K562 (cell line): ENCODE measurements around the gene ABHD5. TPM values are rescaled to one million over a fixed set of nuclear protein-coding genes. Genes with fewer than 3 reads are reported as not detected.
A peak's percentile ranks its signal among the peaks of the same experiment; 100 is the strongest.

Source experiments
- ATAC-seq: fragments of 200-7000 bp; cut with Tn5 transposase; 3 replicates; pipeline ENCODE4 v1.9.1; 2020; ENCODE audit warnings: moderate library complexity
- BruUV-seq: library from RNA; stranded (reverse); fragments of 400-500 nt; replicated peaks from 2 replicates; lab custom pipeline; 2021; lab: Mats Ljungman, UMichigan
- CTCF ChIA-PET: fragments of 300-600 bp; formaldehyde crosslinking; extraction: SDS; loops from one replicate; lab custom pipeline; 2021; ENCODE audit warnings: low intra/inter-chr PET ratio; lab: Yijun Ruan, JAX
- POLR2A ChIA-PET: fragments of 300-600, 350-650 bp; sonication (Branson Sonifier 250); formaldehyde crosslinking; extraction: SDS; loops from one replicate; lab custom pipeline; 2021; ENCODE audit warnings: antibody characterized with exemption, inconsistent platforms; lab: Yijun Ruan, JAX
- DNase-seq, 4 experiments: peaks; one replicate each; pipeline versions ENCODE4 v3.0.0 to v3.0.0-alpha.2; 2011 to 2018; ENCODE audit warnings: low spot score in 3 of 4, mixed read lengths in 3 of 4; ENCODE audit errors: extremely low read depth in 1 of 4
- FAIRE-seq: peaks from 2 replicates; lab custom pipeline; 2011; peaks lifted over from hg19 to GRCh38; lab: Jason Lieb, UNC
- H2AFZ ChIP-seq: 2 replicates; pipeline ENCODE4 v1.6.0; 2011; ENCODE audit warnings: low read depth, low read length, control low read depth, inconsistent platforms
- H3K27ac ChIP-seq: fragments of 200-600 bp; 3 replicates; pipeline ENCODE4 v1.8.0; 2011; ENCODE audit warnings: low read depth, mild to moderate bottlenecking, control low read depth, inconsistent platforms, low read length, moderate library complexity, mixed read lengths; ENCODE audit errors: extremely low read depth
- H3K27me3 ChIP-seq, 2 experiments: fragments of 300-600 bp in 1 of 2; 2 replicates in 1 of 2; 3 replicates in 1 of 2; pipeline versions ENCODE4 v1.6.0 to v1.8.0; 2011; ENCODE audit warnings: inconsistent platforms in 2 of 2, low read length in 2 of 2, mild to moderate bottlenecking in 1 of 2, mixed read lengths in 1 of 2, moderate library complexity in 1 of 2; ENCODE audit not compliant: control insufficient read depth in 2 of 2, insufficient read depth in 2 of 2
- H3K36me3 ChIP-seq: fragments of 300-600 bp; 3 replicates; pipeline ENCODE4 v1.8.0; 2011; ENCODE audit warnings: mild to moderate bottlenecking, low read length, inconsistent platforms; ENCODE audit not compliant: control insufficient read depth, insufficient read depth
- H3K4me1 ChIP-seq, 2 experiments: fragments of 200-600 bp in 1 of 2; replicated peaks in 1 of 2; 2 replicates in 1 of 2; 3 replicates in 1 of 2; pipeline versions ENCODE4 v1.5.1 to v1.8.0; 2011; ENCODE audit warnings: inconsistent platforms in 2 of 2, low read length in 2 of 2, mild to moderate bottlenecking in 1 of 2, mixed read lengths in 1 of 2, moderate library complexity in 1 of 2; ENCODE audit not compliant: control insufficient read depth in 2 of 2, insufficient read depth in 2 of 2
- H3K4me2 ChIP-seq: 2 replicates; pipeline ENCODE4 v1.6.1; 2011; ENCODE audit warnings: low read length, control low read depth, inconsistent platforms, mixed read lengths; ENCODE audit not compliant: insufficient read depth
- H3K4me3 ChIP-seq: fragments of 200-600 bp; sonication (generic), shearing (Covaris generic); 2 replicates; pipeline ENCODE4 v1.5.1; 2016; ENCODE audit warnings: control low read depth, inconsistent platforms
- H3K79me2 ChIP-seq: fragments of 200-600 bp; 3 replicates; pipeline ENCODE4 v1.8.0; 2011; ENCODE audit warnings: low read length, inconsistent platforms; ENCODE audit not compliant: control insufficient read depth, insufficient read depth
- H3K9ac ChIP-seq, 2 experiments: 2 replicates each; pipeline versions ENCODE4 v1.6.0 to v1.6.1; 2011; ENCODE audit warnings: low read depth in 2 of 2, low read length in 2 of 2, control low read depth in 1 of 2, inconsistent platforms in 1 of 2, mild to moderate bottlenecking in 1 of 2, mixed read lengths in 1 of 2; ENCODE audit not compliant: insufficient read depth in 1 of 2
- H3K9me1 ChIP-seq: one replicate; pipeline ENCODE4 v1.6.0; 2011; ENCODE audit warnings: inconsistent platforms, mild to moderate bottlenecking, low read length, moderate library complexity; ENCODE audit not compliant: control insufficient read depth, insufficient read depth
- H3K9me3 ChIP-seq: replicated peaks from 2 replicates; pipeline ENCODE4 v1.5.1; 2011; ENCODE audit warnings: low read depth, low read length, inconsistent platforms; ENCODE audit not compliant: control insufficient read depth, insufficient read depth
- H4K20me1 ChIP-seq: replicated peaks from 2 replicates; pipeline ENCODE4 v1.6.1; 2011; ENCODE audit warnings: low read length, inconsistent platforms, mixed read lengths; ENCODE audit not compliant: control insufficient read depth, insufficient read depth
- FOSL1 ChIP-seq: fragments of 200-800 bp; sonication (Bioruptor generic); conservative IDR thresholded peaks from 2 replicates; pipeline ENCODE4 v1.6.1; 2016; ENCODE audit warnings: missing genetic modification characterization, missing compliant biosample characterization
- HCFC1 ChIP-seq: IDR thresholded peaks from 2 replicates; pipeline ENCODE4 v1.6.1; 2012; ENCODE audit warnings: low read depth, low read length, improper control_type of control experiment
- NFE2 ChIP-seq: IDR thresholded peaks from 2 replicates; pipeline ENCODE4 v1.6.1; 2014; ENCODE audit warnings: antibody characterized with exemption, low read depth
- RBM22 ChIP-seq: fragments of 200-400 bp; formaldehyde crosslinking; IDR thresholded peaks from 2 replicates; pipeline ENCODE4 v1.6.1; 2018; ENCODE audit warnings: low read length, low read depth; ENCODE audit not compliant: poor library complexity, severe bottlenecking
- SP2 ChIP-seq: IDR thresholded peaks from 2 replicates; pipeline ENCODE4 v1.6.1; 2011; ENCODE audit warnings: mild to moderate bottlenecking, low read depth, low read length, moderate library complexity; ENCODE audit not compliant: poor library complexity, severe bottlenecking; ENCODE audit errors: extremely low read depth
- WGBS: fragments of 100-300 bp; shearing (Covaris generic); methylation state at CpG from one replicate; pipeline ENCODE4 v1.1.6; 2016; ENCODE audit warnings: low coverage, mixed read lengths; ENCODE audit not compliant: insufficient coverage; ENCODE audit errors: missing lambda C conversion rate; 5-methylcytosine and 5-hydroxymethylcytosine counted together
- in situ Hi-C: fragments of 300-500 bp; cut with MboI; formaldehyde crosslinking; loops from 4 replicates; pipeline ENCODE4 v1.15.0; 2018; ENCODE audit warnings: inconsistent platforms, mixed read lengths
- intact Hi-C: fragments of 100-400 bp; cut with micrococcal nuclease; formaldehyde crosslinking; loops from 2 replicates; pipeline ENCODE4 v1.14.2; 2022
- polyA plus RNA-seq, 8 experiments: library from polyadenylated mRNA; depleted of rRNA in 4 of 8; stranded (reverse) in 5 of 8; unstranded in 3 of 8; fragments of >200 nt; fragmentation: Nextera tagmentation in 2 of 8; fragmentation: Illumina TruSeq in 1 of 8; extraction: Ambion mirVana in 2 of 8; extraction: Trizol in 1 of 8; gene quantifications; 2 replicates each; pipeline versions ENCODE4 v1.2.1 to v1.2.3, GENCODE V29; 2011 to 2014; ENCODE audit warnings: inconsistent platforms in 1 of 8, missing spikeins in 1 of 8
- total RNA-seq, 7 experiments: library from RNA; depleted of rRNA in 6 of 7; stranded (reverse); fragments of >200 nt in 6 of 7; fragmentation: Illumina TruSeq in 2 of 7; extraction: Trizol in 2 of 7; gene quantifications; 2 replicates each; pipeline versions ENCODE4 v1.2.1 to v1.2.3, GENCODE V29; 2011 to 2021; ENCODE audit warnings: low replicate concordance in 1 of 7
- TF ChIP-seq, protein P1 (sequence below): fragments of 450-650 bp; IDR thresholded peaks from 2 replicates; pipeline ENCODE4 v1.6.1; 2016; ENCODE audit warnings: missing biosample characterization, missing genetic modification characterization
- TF ChIP-seq, protein P2 (sequence below), 2 experiments: IDR thresholded peaks in 1 of 2; conservative IDR thresholded peaks in 1 of 2; 2 replicates each; pipeline ENCODE4 v1.6.1; 2016; ENCODE audit warnings: low read depth in 2 of 2, mild to moderate bottlenecking in 1 of 2, missing compliant biosample characterization in 1 of 2, missing genetic modification characterization in 1 of 2, moderate library complexity in 1 of 2
- TF ChIP-seq, protein P3 (sequence below): fragments of 450-650 bp; formaldehyde crosslinking; IDR thresholded peaks from 2 replicates; pipeline ENCODE4 v1.4.0; 2020; ENCODE audit warnings: mild to moderate bottlenecking, moderate library complexity
- TF ChIP-seq, protein P4 (sequence below): conservative IDR thresholded peaks from 2 replicates; pipeline ENCODE4 v1.6.1; 2011; ENCODE audit warnings: low read depth, mild to moderate bottlenecking, low read length; ENCODE audit not compliant: control insufficient read depth

ABHD5 gene
- total and polyA plus RNA-seq, 9 of the 15 experiments (the other 6 are each of a cell fraction or from before 2014, with no cell fraction given), result 27.8 to 61.7 (median 39.9) TPM

DNA sequence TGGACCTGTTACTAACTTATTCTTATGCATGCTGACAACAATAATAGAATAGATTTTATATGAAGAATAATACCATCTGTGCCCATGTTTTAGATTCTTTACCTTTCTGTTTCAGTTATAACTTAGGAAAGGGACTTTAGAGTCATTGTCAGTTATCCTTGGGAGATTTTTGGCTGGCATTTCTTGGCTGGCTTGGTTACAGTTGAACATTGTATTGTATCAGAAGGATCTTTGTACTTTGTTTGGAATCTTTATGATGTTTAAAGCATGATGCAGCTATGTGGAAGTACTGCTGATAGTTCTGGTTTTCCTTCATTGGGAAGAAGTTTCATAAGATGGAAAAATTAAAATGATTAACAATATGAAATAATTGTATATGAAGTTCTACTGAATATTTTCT lies 19.9 kb downstream of the ABHD5 start:
- H3K4me1 ChIP-seq, result no peaks in the 10 kb centered on the region
- no peak for FAIRE-seq
- in situ Hi-C loops, result no loop called here

DNA sequence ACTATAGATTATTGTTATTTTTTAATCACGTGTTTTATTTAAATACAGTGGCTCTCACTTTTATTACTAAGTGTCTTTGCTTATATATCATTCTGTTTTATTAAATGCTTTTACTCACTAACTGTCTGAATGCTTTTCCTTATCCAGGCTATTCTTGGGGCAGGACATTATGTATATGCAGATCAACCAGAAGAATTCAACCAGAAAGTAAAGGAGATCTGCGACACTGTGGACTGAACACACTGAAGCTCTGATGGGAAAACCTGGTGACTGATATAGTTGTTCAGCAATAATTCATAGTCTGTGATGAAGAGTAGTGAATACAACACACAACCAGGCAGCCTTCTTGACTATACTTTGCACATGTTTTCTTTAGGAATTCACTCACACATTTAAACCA lies 27.6 kb downstream of the ABHD5 start:
- Histone ChIP-seq H3K9me1 (no peaks in the 10 kb centered on the region), H3K4me2 (no peak overlapping the region), H3K4me1 (no peaks in the 10 kb centered on the region), H3K36me3 (peaks cover 85% of the 10 kb centered on the region), H3K27ac (no peak overlapping the region), H3K9ac (no peak overlapping the region), H3K4me3 (no peak overlapping the region), H3K9me3 (no peaks in the 10 kb centered on the region), H3K27me3 (no peaks in the 10 kb centered on the region), H2AFZ (no peak overlapping the region), H4K20me1 (no peaks in the 10 kb centered on the region), H3K79me2 (no peaks in the 10 kb centered on the region)
- 91% methylated on average over 2 of the region's 2 CpGs for WGBS
- BruUV-seq, result no TSS peak
- intact Hi-C loops, result no loop called here
- DNase-seq, result no peak
- FAIRE-seq, result no peak
- CTCF ChIA-PET, result no interaction called here
- POLR2A ChIA-PET, result interaction anchor here (0.6 kb wide), 1 partner anchor 12 kb away, joined by 4 read pairs; no protein-coding TSS in a partner anchor
- in situ Hi-C loops, result no loop called here
- no peak for ATAC-seq
- TF ChIP-seq, protein P1, sequence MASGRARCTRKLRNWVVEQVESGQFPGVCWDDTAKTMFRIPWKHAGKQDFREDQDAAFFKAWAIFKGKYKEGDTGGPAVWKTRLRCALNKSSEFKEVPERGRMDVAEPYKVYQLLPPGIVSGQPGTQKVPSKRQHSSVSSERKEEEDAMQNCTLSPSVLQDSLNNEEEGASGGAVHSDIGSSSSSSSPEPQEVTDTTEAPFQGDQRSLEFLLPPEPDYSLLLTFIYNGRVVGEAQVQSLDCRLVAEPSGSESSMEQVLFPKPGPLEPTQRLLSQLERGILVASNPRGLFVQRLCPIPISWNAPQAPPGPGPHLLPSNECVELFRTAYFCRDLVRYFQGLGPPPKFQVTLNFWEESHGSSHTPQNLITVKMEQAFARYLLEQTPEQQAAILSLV, result no peak
- TF ChIP-seq, protein P2, sequence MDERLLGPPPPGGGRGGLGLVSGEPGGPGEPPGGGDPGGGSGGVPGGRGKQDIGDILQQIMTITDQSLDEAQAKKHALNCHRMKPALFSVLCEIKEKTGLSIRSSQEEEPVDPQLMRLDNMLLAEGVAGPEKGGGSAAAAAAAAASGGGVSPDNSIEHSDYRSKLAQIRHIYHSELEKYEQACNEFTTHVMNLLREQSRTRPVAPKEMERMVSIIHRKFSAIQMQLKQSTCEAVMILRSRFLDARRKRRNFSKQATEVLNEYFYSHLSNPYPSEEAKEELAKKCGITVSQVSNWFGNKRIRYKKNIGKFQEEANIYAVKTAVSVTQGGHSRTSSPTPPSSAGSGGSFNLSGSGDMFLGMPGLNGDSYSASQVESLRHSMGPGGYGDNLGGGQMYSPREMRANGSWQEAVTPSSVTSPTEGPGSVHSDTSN (CRISPR knock-in tag; IDR thresholded peaks at IDR 0.05; ENCODE audit: low read depth), result no peak
- TF ChIP-seq, protein P2 (tag; conservative IDR thresholded peaks at IDR 0.05; ENCODE audit: low read depth), result no peak
- TF ChIP-seq SP2 (no peak), FOSL1 (tag) (no peak), HCFC1 (no peak)
- TF ChIP-seq, protein P3, sequence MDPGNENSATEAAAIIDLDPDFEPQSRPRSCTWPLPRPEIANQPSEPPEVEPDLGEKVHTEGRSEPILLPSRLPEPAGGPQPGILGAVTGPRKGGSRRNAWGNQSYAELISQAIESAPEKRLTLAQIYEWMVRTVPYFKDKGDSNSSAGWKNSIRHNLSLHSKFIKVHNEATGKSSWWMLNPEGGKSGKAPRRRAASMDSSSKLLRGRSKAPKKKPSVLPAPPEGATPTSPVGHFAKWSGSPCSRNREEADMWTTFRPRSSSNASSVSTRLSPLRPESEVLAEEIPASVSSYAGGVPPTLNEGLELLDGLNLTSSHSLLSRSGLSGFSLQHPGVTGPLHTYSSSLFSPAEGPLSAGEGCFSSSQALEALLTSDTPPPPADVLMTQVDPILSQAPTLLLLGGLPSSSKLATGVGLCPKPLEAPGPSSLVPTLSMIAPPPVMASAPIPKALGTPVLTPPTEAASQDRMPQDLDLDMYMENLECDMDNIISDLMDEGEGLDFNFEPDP (CRISPR knock-in tag), result no peak
- TF ChIP-seq, protein P4, sequence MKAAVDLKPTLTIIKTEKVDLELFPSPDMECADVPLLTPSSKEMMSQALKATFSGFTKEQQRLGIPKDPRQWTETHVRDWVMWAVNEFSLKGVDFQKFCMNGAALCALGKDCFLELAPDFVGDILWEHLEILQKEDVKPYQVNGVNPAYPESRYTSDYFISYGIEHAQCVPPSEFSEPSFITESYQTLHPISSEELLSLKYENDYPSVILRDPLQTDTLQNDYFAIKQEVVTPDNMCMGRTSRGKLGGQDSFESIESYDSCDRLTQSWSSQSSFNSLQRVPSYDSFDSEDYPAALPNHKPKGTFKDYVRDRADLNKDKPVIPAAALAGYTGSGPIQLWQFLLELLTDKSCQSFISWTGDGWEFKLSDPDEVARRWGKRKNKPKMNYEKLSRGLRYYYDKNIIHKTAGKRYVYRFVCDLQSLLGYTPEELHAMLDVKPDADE, result no peak

More for the DNA sequence above, 19.9 kb downstream of the ABHD5 start:
- no peak overlapping the region for H3K4me2 ChIP-seq
- no peak overlapping the region for H2AFZ ChIP-seq
- peaks cover 88% of the 10 kb centered on the region for H3K36me3 ChIP-seq
- no peaks in the 10 kb centered on the region; the same call in 1 of the 2 replicates for H4K20me1 ChIP-seq
- ATAC-seq, result no peak
- no peak for DNase-seq
- no TSS peak for BruUV-seq
- no peaks in the 10 kb centered on the region for H3K9me1 ChIP-seq
- H3K27me3 ChIP-seq, result no peaks in the 10 kb centered on the region
- H3K9ac ChIP-seq, result no peak overlapping the region
- peaks cover 14% of the 10 kb centered on the region; the same call in 2 of the 3 replicates for H3K79me2 ChIP-seq
- ChIA-PET CTCF (no interaction called here), POLR2A (interaction anchor here (1.6 kb wide), 1 partner anchor 14 kb away, joined by 3 read pairs; no protein-coding TSS in a partner anchor)
- H3K9me3 ChIP-seq, result no peaks in the 10 kb centered on the region
- intact Hi-C loops, result no loop called here
- H3K27ac ChIP-seq, result no peak overlapping the region
- no peak overlapping the region for H3K4me3 ChIP-seq
- TF ChIP-seq RBM22, result peak; percentile 8
- no peak for TF ChIP-seq NFE2
- TF ChIP-seq, all 486 proteins: peak for 1
